HepG2 (cell line): ENCODE data around the gene FOXP3. TPM values are rescaled to one million over a fixed set of nuclear protein-coding genes. Genes with fewer than 3 reads are reported as not detected.

ENCODE experiments used
- ATAC-seq: fragments of 200-7000 bp; cut with Tn5 transposase; 3 replicates; pipeline ENCODE4 v1.9.1; 2020; ENCODE audit warnings: mild to moderate bottlenecking, moderate library complexity
- BruUV-seq: library from RNA; stranded (reverse); fragments of 400-500 nt; replicated peaks from 2 replicates; lab custom pipeline; 2021; lab: Mats Ljungman, UMichigan
- CTCF ChIA-PET: fragments of 300-600 bp; formaldehyde crosslinking; extraction: SDS; loops from one replicate; lab custom pipeline; 2021; ENCODE audit warnings: low total read pairs, inconsistent platforms, low intra/inter-chr PET ratio; lab: Yijun Ruan, JAX
- POLR2A ChIA-PET: fragments of 350-600 bp; sonication (Branson Sonifier 250); formaldehyde crosslinking; loops from one replicate; lab custom pipeline; 2020; ENCODE audit warnings: antibody characterized with exemption, inconsistent platforms; lab: Yijun Ruan, JAX
- DNase-seq: peaks from one replicate; pipeline ENCODE4 v3.0.0-alpha.2; 2015; ENCODE audit warnings: low spot score
- FAIRE-seq: peaks from 3 replicates; lab custom pipeline; 2011; peaks lifted over from hg19 to GRCh38; lab: Jason Lieb, UNC
- H2AFZ ChIP-seq: one replicate; pipeline ENCODE4 v1.6.1; 2011; ENCODE audit warnings: low read length, inconsistent platforms
- H3K27ac ChIP-seq: fragments of 300-600 bp; 3 replicates; pipeline ENCODE4 v1.8.0; 2011; ENCODE audit warnings: mixed run types, mild to moderate bottlenecking, mixed read lengths, low read length, inconsistent platforms; ENCODE audit not compliant: insufficient read depth; ENCODE audit errors: extremely low read length
- H3K27me3 ChIP-seq, 2 experiments: fragments of 200-600 bp in 1 of 2; 2 replicates in 1 of 2; 3 replicates in 1 of 2; pipeline versions ENCODE4 v1.6.0 to v1.8.0; 2011; ENCODE audit warnings: low read length in 2 of 2, mild to moderate bottlenecking in 2 of 2, moderate library complexity in 2 of 2, inconsistent platforms in 1 of 2; ENCODE audit not compliant: insufficient read depth in 2 of 2, control insufficient read depth in 1 of 2
- H3K36me3 ChIP-seq, 2 experiments: fragments of 200-600 bp in 1 of 2; replicated peaks in 1 of 2; 2 replicates in 1 of 2; 3 replicates in 1 of 2; pipeline versions ENCODE4 v1.5.1 to v1.8.0; 2011; ENCODE audit warnings: low read length in 2 of 2, inconsistent platforms in 1 of 2; ENCODE audit not compliant: insufficient read depth in 2 of 2, control insufficient read depth in 1 of 2
- H3K4me1 ChIP-seq: 2 replicates; pipeline ENCODE4 v1.5.1; 2012; ENCODE audit warnings: low read length, inconsistent platforms; ENCODE audit not compliant: insufficient read depth
- H3K4me2 ChIP-seq: 2 replicates; pipeline ENCODE4 v1.6.0; 2011; ENCODE audit warnings: low read depth, low read length, inconsistent platforms
- H3K4me3 ChIP-seq, 3 experiments: fragments of 200-600 bp in 1 of 3; sonication (generic), shearing (Covaris generic) in 1 of 3; replicated peaks in 1 of 3; 2 replicates each; pipeline ENCODE4 v1.5.1; 2011 to 2016; ENCODE audit warnings: low read length in 3 of 3, inconsistent platforms in 2 of 3, low read depth in 2 of 3, mild to moderate bottlenecking in 2 of 3, control low read depth in 1 of 3, mixed read lengths in 1 of 3; ENCODE audit not compliant: insufficient read depth in 1 of 3
- H3K79me2 ChIP-seq: one replicate; pipeline ENCODE4 v1.6.1; 2011; ENCODE audit warnings: low read length, inconsistent platforms; ENCODE audit not compliant: insufficient read depth
- H3K9ac ChIP-seq: 2 replicates; pipeline ENCODE4 v1.6.0; 2011; ENCODE audit warnings: mild to moderate bottlenecking, low read depth, low read length, inconsistent platforms; ENCODE audit not compliant: insufficient read depth
- H3K9me3 ChIP-seq: 2 replicates; pipeline ENCODE4 v1.5.1; 2012; ENCODE audit warnings: mild to moderate bottlenecking, low read length
- H4K20me1 ChIP-seq: 2 replicates; pipeline ENCODE4 v1.6.0; 2011; ENCODE audit warnings: inconsistent platforms, mild to moderate bottlenecking, low read length, moderate library complexity; ENCODE audit not compliant: insufficient read depth
- ATF2 ChIP-seq: sonication (generic); formaldehyde crosslinking; IDR thresholded peaks from 2 replicates; pipeline ENCODE4 v1.4.0; 2020; ENCODE audit warnings: missing genetic modification reagents
- BORCS8-MEF2B ChIP-seq: sonication (generic); formaldehyde crosslinking; IDR thresholded peaks from 2 replicates; pipeline ENCODE4 v1.8.0; 2022; ENCODE audit warnings: mild to moderate bottlenecking, missing genetic modification reagents
- CTCF ChIP-seq: sonication (generic); formaldehyde crosslinking; IDR thresholded peaks from 2 replicates; pipeline ENCODE4 v1.5.0; 2020; ENCODE audit warnings: mild to moderate bottlenecking, missing genetic modification reagents, moderate library complexity
- KLF6 ChIP-seq: IDR thresholded peaks from 2 replicates; pipeline ENCODE4 v1.8.0; 2016; ENCODE audit warnings: missing biosample characterization, missing genetic modification reagents
- KMT2B ChIP-seq: IDR thresholded peaks from 2 replicates; pipeline ENCODE4 v1.6.1; 2016; ENCODE audit warnings: missing genetic modification reagents, missing compliant biosample characterization
- MAF1 ChIP-seq: sonication (generic); formaldehyde crosslinking; IDR thresholded peaks from 2 replicates; pipeline ENCODE4 v1.5.0; 2020; ENCODE audit warnings: missing genetic modification reagents, borderline replicate concordance
- NONO ChIP-seq, 2 experiments: fragments of 450-650 bp in 1 of 2; sonication (generic) in 1 of 2; formaldehyde crosslinking in 1 of 2; IDR thresholded peaks in 1 of 2; conservative IDR thresholded peaks in 1 of 2; 2 replicates each; pipeline versions ENCODE4 v1.6.1 to v1.8.0; 2017 to 2022; ENCODE audit warnings: mild to moderate bottlenecking in 1 of 2, missing genetic modification reagents in 1 of 2, moderate library complexity in 1 of 2
- PHF8 ChIP-seq: sonication (generic); formaldehyde crosslinking; IDR thresholded peaks from 2 replicates; pipeline ENCODE4 v1.5.0; 2020; ENCODE audit warnings: missing genetic modification reagents
- SMARCC2 ChIP-seq: fragments of 450-650 bp; IDR thresholded peaks from 2 replicates; pipeline ENCODE4 v1.6.1; 2017; ENCODE audit warnings: antibody characterized with exemption, mild to moderate bottlenecking
- STAG1 ChIP-seq: sonication (generic); formaldehyde crosslinking; IDR thresholded peaks from 2 replicates; pipeline ENCODE4 v1.4.0; 2020; ENCODE audit warnings: missing genetic modification reagents
- STAT6 ChIP-seq: sonication (generic); formaldehyde crosslinking; IDR thresholded peaks from 2 replicates; pipeline ENCODE4 v1.4.0; 2020; ENCODE audit warnings: missing genetic modification reagents, mild to moderate bottlenecking, borderline replicate concordance
- ZFP62 ChIP-seq: sonication (generic); formaldehyde crosslinking; IDR thresholded peaks from 2 replicates; pipeline ENCODE4 v1.4.0; 2020; ENCODE audit warnings: missing genetic modification reagents
- ZNF343 ChIP-seq: sonication (generic); formaldehyde crosslinking; IDR thresholded peaks from 2 replicates; pipeline ENCODE4 v1.4.0; 2020; ENCODE audit warnings: mild to moderate bottlenecking, missing genetic modification reagents
- ZNF616 ChIP-seq: sonication (generic); formaldehyde crosslinking; IDR thresholded peaks from 2 replicates; pipeline ENCODE4 v1.5.0; 2020; ENCODE audit warnings: low read depth, mild to moderate bottlenecking, missing genetic modification reagents
- WGBS: methylation state at CpG from one replicate; pipeline ENCODE4 v1.1.6; 2017; ENCODE audit warnings: low lambda C conversion rate; 5-methylcytosine and 5-hydroxymethylcytosine counted together
- in situ Hi-C: cut with HindIII; loops from 2 replicates; pipeline ENCODE4 v1.10.0; 2017; ENCODE audit warnings: low pct_unique_long_range_greater_than_20kb; ENCODE audit not compliant: extremely low pct_ligation_motif_present
- intact Hi-C: fragments of 100-400 bp; cut with micrococcal nuclease; formaldehyde crosslinking; loops from one replicate; pipeline ENCODE4 v1.10.0; 2022; ENCODE audit not compliant: unreplicated experiment
- polyA plus RNA-seq, 8 experiments: library from polyadenylated mRNA; depleted of rRNA in 3 of 8; stranded (reverse) in 7 of 8; unstranded in 1 of 8; fragments of >200 nt; fragmentation: Illumina TruSeq in 4 of 8; extraction: Trizol in 4 of 8; gene quantifications; 2 replicates each; pipeline versions ENCODE4 v1.2.1 to v1.2.3, GENCODE V29; 2011 to 2016; ENCODE audit warnings: low read depth in 4 of 8, missing spikeins in 1 of 8, mixed read lengths in 1 of 8; ENCODE audit not compliant: insufficient read depth in 1 of 8
- total RNA-seq, 5 experiments: library from RNA; depleted of rRNA; stranded (reverse); fragments of >200 nt; fragmentation: Illumina TruSeq; extraction: Trizol; gene quantifications; 2 replicates each; pipeline ENCODE4 v1.2.3, GENCODE V29; 2016; ENCODE audit warnings: low read depth in 1 of 5

FOXP3 gene
- total and polyA plus RNA-seq, 2 of the 13 experiments (the other 11 are each of a cell fraction or from before 2014, with no cell fraction given): 0.04 TPM; not detected in 1

GRCh38 chrX:49282647-49283011 is 18.1 kb upstream of the FOXP3 start:
- no peaks in the 10 kb centered on the region for H3K9me3 ChIP-seq
- no peak overlapping the region for H3K4me3 ChIP-seq
- H4K20me1 ChIP-seq: no peaks in the 10 kb centered on the region
- no peaks in the 10 kb centered on the region for H3K79me2 ChIP-seq
- ATAC-seq (peak; percentile 70), DNase-seq (no peak), FAIRE-seq (peak; percentile 68)
- H3K36me3 ChIP-seq: no peaks in the 10 kb centered on the region
- in situ Hi-C loops (no loop called here), intact Hi-C loops (no loop called here)
- peaks cover 6% of the 10 kb centered on the region for H3K4me1 ChIP-seq
- WGBS: 18% methylated on average over 11 of the region's 11 CpGs
- BruUV-seq: no TSS peak
- CTCF ChIA-PET: interaction anchor here (1.0 kb wide), 1 partner anchor 90 kb away, joined by 5 read pairs; no protein-coding TSS in a partner anchor
- POLR2A ChIA-PET: no interaction called here
- no peak overlapping the region for H3K27ac ChIP-seq
- no peak overlapping the region for H3K9ac ChIP-seq
- H3K4me2 ChIP-seq: peak overlapping the region; percentile 32; the same call in 1 of the 2 replicates
- TF ChIP-seq MAF1 (CRISPR knock-in tag): no peak
- peak; percentile 52 for TF ChIP-seq CTCF (CRISPR knock-in tag)
- TF ChIP-seq STAG1 (CRISPR knock-in tag): peak; percentile 40
- no peak overlapping the region for H2AFZ ChIP-seq
- H3K27me3 ChIP-seq: no peaks in the 10 kb centered on the region; a peak in 1 of 5 replicates

DNA sequence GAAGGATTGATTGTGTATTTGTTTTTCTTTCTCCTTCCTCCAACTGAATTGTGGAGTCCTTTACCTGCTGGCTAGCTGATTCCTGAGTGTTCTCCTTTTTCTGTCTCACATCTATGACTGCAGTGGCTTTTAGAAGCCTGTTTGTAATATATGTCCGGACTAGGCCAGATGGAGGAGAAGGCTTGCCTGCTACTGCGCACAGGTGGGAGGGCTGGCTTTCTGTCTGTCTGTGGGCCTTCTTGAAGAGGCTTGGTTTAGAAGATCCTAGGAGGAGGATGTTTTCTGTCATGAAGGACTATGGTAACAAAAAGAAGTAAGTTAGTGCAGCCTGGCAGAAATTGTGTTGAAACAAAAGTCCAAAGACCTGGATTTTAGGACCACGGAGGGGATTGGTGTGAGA is 13.6 kb upstream of the FOXP3 start:
- no peak overlapping the region for H3K9ac ChIP-seq
- no peaks in the 10 kb centered on the region for H3K36me3 ChIP-seq
- DNase-seq (no peak), ATAC-seq (no peak), FAIRE-seq (no peak)
- H3K4me3 ChIP-seq: no peak overlapping the region
- H4K20me1 ChIP-seq: no peaks in the 10 kb centered on the region
- H3K27me3 ChIP-seq: no peaks in the 10 kb centered on the region; a peak in 1 of 5 replicates
- H3K4me2 ChIP-seq: no peak overlapping the region
- in situ Hi-C loops: no loop called here
- intact Hi-C loops: no loop called here
- no peaks in the 10 kb centered on the region for H3K79me2 ChIP-seq
- H3K4me1 ChIP-seq: peaks cover 10% of the 10 kb centered on the region
- no TSS peak for BruUV-seq
- no peaks in the 10 kb centered on the region for H3K9me3 ChIP-seq
- no peak overlapping the region for H2AFZ ChIP-seq
- H3K27ac ChIP-seq: no peak overlapping the region
- POLR2A ChIA-PET: no interaction called here
- WGBS: 12% methylated on average over 3 of the region's 3 CpGs
- CTCF ChIA-PET: no interaction called here
- TF ChIP-seq ZNF343 (CRISPR knock-in tag): no peak
- no peak for TF ChIP-seq KLF6 (CRISPR knock-in tag)
- no peak for TF ChIP-seq NONO (IDR thresholded peaks at IDR 0.05)
- TF ChIP-seq NONO (CRISPR knock-in tag; conservative IDR thresholded peaks at IDR 0.05): no peak
- TF ChIP-seq ZFP62 (CRISPR knock-in tag): no peak
- no peak for TF ChIP-seq ATF2 (CRISPR knock-in tag)
- no peak for TF ChIP-seq SMARCC2
- TF ChIP-seq ZNF616 (CRISPR knock-in tag): no peak
- TF ChIP-seq KMT2B: no peak
- TF ChIP-seq PHF8 (CRISPR knock-in tag): no peak
- no peak for TF ChIP-seq STAT6
- TF ChIP-seq BORCS8-MEF2B (CRISPR knock-in tag): no peak
